ENCODE results near the gene MC1R. TPM values are rescaled to one million over a fixed set of nuclear protein-coding genes. Genes with fewer than 3 reads are reported as not detected.

MC1R gene
- total and polyA plus RNA-seq, 2 of the 4 experiments (the other 2 are of a cell fraction), result 3.8 to 9.5 TPM

DNA sequence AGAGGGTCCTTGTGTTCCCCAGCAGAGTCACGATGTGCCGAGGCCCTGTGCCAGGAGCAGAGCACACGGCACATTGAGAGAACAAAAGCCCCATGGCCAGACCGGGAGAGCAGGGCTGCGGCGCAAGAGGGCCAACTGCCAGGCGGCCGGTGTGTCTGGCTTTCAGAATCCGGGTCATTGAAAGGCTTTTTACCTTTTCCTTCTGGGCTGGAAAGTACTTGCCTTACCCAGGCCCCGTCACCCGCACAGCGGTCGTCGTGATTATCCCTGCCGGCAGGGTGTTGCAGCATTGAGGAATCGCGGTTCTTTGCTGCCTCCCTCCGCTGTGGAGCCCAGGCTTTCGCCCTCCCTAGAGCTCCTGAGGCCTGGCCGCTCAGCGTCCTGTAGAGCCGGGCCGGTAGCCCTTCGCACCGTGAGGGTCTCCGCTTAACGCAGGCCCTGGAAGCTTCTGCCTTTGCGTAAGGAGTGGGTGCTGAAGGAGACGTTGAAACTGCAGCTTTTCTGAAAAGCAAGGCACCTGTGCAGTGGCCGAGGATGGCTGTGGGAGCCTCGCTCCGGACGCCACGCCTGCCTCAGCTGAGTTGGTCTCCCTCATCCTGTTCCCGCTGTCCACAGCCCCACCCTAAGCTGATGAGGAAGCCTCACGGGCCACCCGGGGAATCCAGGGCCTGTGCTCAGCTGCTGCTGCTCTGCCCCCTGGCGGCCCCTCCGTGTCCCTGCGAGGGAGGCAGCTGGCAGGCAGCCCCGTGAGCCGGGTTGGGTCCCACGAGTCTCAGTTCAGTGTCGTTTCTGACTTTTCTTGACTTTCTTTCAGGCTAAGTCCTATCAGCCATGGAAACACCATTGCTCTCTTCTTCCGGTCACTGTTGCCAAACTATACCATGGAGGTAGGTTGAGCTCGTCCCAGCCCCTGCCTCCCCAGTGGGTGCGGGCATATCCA lies 8.6 kb upstream of the MC1R start:
- H3K27ac ChIP-seq (ENCODE audit: insufficient read depth, low read length), result no peak overlapping the region; the same call in 1 of the 2 replicates
- no peak overlapping the region for H2BK120ac ChIP-seq (ENCODE audit: low read depth, low read length)
- peaks cover 63% of the 10 kb centered on the region for H3K36me3 ChIP-seq (ENCODE audit: control insufficient read depth, insufficient read depth, low read length)
- dilution Hi-C loops (cut with HindIII; ENCODE audit: low sequenced_read_pairs, unreplicated experiment), result no loop called here
- no peak overlapping the region for H3K4ac ChIP-seq (ENCODE audit: low read depth, low read length)
- no peak overlapping the region for H2BK15ac ChIP-seq (ENCODE audit: low read depth, low read length)
- peak; percentile 64 for DNase-seq
- peak overlapping the region; percentile 46 for H2AFZ ChIP-seq (replicated peaks; ENCODE audit: low read length, poor library complexity)
- in situ Hi-C loops (cut with MboI; ENCODE audit: low sequenced_read_pairs), result no loop called here
- H3K4me3 ChIP-seq (ENCODE audit: insufficient read depth, low read depth, low read length), result no peak overlapping the region
- no peaks in the 10 kb centered on the region for H3K4me1 ChIP-seq (ENCODE audit: control insufficient read depth, insufficient read depth, low read length)
- no peak overlapping the region for H3K18ac ChIP-seq (ENCODE audit: low read depth, low read length)
- H3K9ac ChIP-seq (ENCODE audit: low read depth, low read length), result no peak overlapping the region
- H3K4me2 ChIP-seq (ENCODE audit: low read depth, low read length), result no peak overlapping the region
- no peak overlapping the region for H4K91ac ChIP-seq (ENCODE audit: insufficient read depth, low read depth, low read length)
- CTCF ChIA-PET, result interaction anchor here (0.7 to 1.1 kb wide), 4 partner anchors 8 to 13 kb away, joined by 3 to 4 read pairs (median 4); partner anchors contain the start of genes MC1R and TUBB3
- BruUV-seq (replicated peaks), result no TSS peak
- H3K23ac ChIP-seq (ENCODE audit: low read depth, low read length), result no peak overlapping the region
- H2AK5ac ChIP-seq (ENCODE audit: low read depth, low read length), result peak overlapping the region; percentile 64; the same call in 1 of the 2 replicates
- no peak overlapping the region for H2BK5ac ChIP-seq (ENCODE audit: low read depth, low read length, poor library complexity, severe bottlenecking)
- no peak overlapping the region for H3K14ac ChIP-seq (replicated peaks; ENCODE audit: low read depth, low read length)
- WGBS, 2 experiments (ENCODE audit: extremely low coverage in 2 of 2, insufficient read length in 1 of 2), result 63% methylated on average over 37 of the region's 47 CpGs; no CpG with 5 or more reads in 1 of the 2 experiments
- peaks cover 0 to 22% of the 10 kb centered on the region in 2 experiments; a peak in 3 of 4 replicates for H3K79me1 ChIP-seq (ENCODE audit: low read depth in 1 of 2, low read length in 2 of 2)
- no peak overlapping the region for H2BK20ac ChIP-seq (ENCODE audit: low read depth, low read length)
- no peaks in the 10 kb centered on the region for H3K27me3 ChIP-seq (ENCODE audit: control insufficient read depth, insufficient read depth, low read length)
- peak overlapping the region; percentile 81 for H2AK9ac ChIP-seq (replicated peaks; ENCODE audit: low read depth, low read length, poor library complexity)
- H3K9me1 ChIP-seq (ENCODE audit: insufficient read depth, low read length), result peaks cover 5% of the 10 kb centered on the region; the same call in 1 of the 2 replicates
- H4K5ac ChIP-seq (ENCODE audit: low read depth, low read length), result no peak overlapping the region
- no peaks in the 10 kb centered on the region for H3K9me3 ChIP-seq (ENCODE audit: control insufficient read depth, insufficient read depth, low read length)
- ATAC-seq (ENCODE audit: low read depth), result peak; percentile 92
- peaks cover 10% of the 10 kb centered on the region for H4K20me1 ChIP-seq (ENCODE audit: insufficient read depth, low read length)
- TF ChIP-seq BHLHE40 (IDR thresholded peaks at IDR 0.05; ENCODE audit: low read depth, low read length), result peak; percentile 44; the same call in 1 of the 2 replicates
- peak; percentile 55 for TF ChIP-seq RAD21 (IDR thresholded peaks at IDR 0.05; ENCODE audit: low read length)
- peak; percentile 37; the same call in 1 of the 2 replicates for TF ChIP-seq MAZ (IDR thresholded peaks at IDR 0.05; ENCODE audit: borderline replicate concordance, low read depth, low read length)
- TF ChIP-seq, protein P1, sequence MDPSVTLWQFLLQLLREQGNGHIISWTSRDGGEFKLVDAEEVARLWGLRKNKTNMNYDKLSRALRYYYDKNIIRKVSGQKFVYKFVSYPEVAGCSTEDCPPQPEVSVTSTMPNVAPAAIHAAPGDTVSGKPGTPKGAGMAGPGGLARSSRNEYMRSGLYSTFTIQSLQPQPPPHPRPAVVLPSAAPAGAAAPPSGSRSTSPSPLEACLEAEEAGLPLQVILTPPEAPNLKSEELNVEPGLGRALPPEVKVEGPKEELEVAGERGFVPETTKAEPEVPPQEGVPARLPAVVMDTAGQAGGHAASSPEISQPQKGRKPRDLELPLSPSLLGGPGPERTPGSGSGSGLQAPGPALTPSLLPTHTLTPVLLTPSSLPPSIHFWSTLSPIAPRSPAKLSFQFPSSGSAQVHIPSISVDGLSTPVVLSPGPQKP (IDR thresholded peaks at IDR 0.05; ENCODE audit: borderline replicate concordance, low read depth, low read length), result no peak
- TF ChIP-seq RCOR1 (IDR thresholded peaks at IDR 0.05; ENCODE audit: insufficient replicate concordance, low read length), result no peak
- TF ChIP-seq SMC3 (IDR thresholded peaks at IDR 0.05; ENCODE audit: low read depth, low read length), result peak; percentile 62
- TF ChIP-seq, protein P2, sequence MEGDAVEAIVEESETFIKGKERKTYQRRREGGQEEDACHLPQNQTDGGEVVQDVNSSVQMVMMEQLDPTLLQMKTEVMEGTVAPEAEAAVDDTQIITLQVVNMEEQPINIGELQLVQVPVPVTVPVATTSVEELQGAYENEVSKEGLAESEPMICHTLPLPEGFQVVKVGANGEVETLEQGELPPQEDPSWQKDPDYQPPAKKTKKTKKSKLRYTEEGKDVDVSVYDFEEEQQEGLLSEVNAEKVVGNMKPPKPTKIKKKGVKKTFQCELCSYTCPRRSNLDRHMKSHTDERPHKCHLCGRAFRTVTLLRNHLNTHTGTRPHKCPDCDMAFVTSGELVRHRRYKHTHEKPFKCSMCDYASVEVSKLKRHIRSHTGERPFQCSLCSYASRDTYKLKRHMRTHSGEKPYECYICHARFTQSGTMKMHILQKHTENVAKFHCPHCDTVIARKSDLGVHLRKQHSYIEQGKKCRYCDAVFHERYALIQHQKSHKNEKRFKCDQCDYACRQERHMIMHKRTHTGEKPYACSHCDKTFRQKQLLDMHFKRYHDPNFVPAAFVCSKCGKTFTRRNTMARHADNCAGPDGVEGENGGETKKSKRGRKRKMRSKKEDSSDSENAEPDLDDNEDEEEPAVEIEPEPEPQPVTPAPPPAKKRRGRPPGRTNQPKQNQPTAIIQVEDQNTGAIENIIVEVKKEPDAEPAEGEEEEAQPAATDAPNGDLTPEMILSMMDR (conservative IDR thresholded peaks at IDR 0.05; ENCODE audit: low read depth, low read length), result peak; percentile 77
- no peak overlapping the region for H3K56ac ChIP-seq (ENCODE audit: extremely low read depth, insufficient read depth, low read length)
- POLR2A ChIA-PET (ENCODE audit: unreplicated experiment), result interaction anchor here (0.6 kb wide), 1 partner anchor 77 kb away, joined by 3 read pairs; no protein-coding TSS in a partner anchor
- intact Hi-C loops (cut with micrococcal nuclease), result no loop called here
- no peak overlapping the region for H4K8ac ChIP-seq (ENCODE audit: low read depth in 2 of 2, low read length in 2 of 2)

Measured in IMR-90 (cell line).